ENCODE measurements around the gene IFI27.

The IFI27 gene

DNA sequence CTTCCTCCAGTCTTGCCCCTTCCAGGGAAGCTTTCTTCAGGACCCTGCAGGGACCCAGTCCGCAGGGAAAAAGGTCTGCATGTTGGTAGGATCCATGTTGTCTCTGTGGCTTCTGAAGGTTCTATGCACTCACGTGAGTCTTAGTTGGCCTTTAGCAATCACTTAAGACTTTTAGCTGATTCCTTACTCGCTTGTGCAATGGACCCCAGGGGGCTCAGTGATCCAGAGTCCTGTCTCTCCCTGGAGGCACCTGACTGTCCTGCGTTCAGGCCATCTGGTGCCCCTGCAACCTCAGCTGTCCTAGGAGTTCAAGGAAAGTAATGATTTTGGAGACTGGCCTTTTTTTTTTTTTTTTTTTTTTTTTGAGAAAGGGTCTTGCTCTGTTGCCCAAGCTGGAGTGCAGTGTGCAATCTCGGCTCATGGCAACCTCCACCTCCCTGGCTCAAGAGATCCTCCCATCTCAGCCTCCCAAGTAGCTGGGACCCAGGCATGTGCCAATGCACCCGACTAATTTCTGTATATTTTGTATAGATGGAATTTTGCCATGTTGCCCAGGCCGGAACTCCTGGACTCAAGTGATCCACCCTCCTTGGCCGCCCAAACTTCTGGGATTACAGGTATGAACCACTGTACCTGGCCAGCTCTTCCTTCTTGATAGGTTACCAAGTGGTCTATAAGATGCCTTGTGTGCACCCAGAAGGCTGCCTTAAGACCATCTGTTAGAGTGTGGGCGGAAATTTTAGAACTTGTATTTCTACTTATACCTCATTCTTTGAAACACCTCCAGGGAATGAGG lies 14.2 kb downstream of the IFI27 start:
- DNase-seq (ENCODE audit: extremely low read depth in 1 of 2, low read depth in 1 of 2), result no peak

GRCh38 chr14:94125659-94126418 lies 15.3 kb downstream of the IFI27 start:
- no peak for DNase-seq (ENCODE audit: extremely low read depth in 1 of 2, low read depth in 1 of 2)

GRCh38 chr14:94126419-94126677 lies 15.8 kb downstream of the IFI27 start:
- DNase-seq (ENCODE audit: extremely low read depth in 1 of 2, low read depth in 1 of 2), result no peak

GRCh38 chr14:94126800-94127199 lies 16.3 kb downstream of the IFI27 start:
- no peak for DNase-seq (ENCODE audit: extremely low read depth in 1 of 2, low read depth in 1 of 2)

DNA sequence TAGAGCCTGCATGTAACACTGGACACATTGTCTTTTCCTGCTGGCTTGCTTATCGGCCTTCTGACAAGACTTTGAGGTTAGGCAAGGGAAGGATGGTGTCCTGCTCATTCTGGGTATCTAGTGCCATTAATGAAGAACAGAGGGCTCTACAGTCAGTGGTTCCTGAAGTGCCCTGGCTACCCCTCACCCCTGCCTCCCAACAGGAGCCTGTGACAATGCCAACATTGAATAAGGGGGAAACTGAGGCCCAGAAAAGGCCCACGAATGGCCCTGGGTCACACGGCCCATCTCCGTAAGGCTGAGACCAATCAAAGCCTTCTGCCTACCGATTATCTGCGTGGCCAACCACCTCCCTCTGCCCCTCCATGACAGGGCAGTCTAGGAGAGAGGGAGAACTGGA lies 16.8 kb downstream of the IFI27 start:
- DNase-seq (ENCODE audit: extremely low read depth in 1 of 2, low read depth in 1 of 2), result no peak

DNA sequence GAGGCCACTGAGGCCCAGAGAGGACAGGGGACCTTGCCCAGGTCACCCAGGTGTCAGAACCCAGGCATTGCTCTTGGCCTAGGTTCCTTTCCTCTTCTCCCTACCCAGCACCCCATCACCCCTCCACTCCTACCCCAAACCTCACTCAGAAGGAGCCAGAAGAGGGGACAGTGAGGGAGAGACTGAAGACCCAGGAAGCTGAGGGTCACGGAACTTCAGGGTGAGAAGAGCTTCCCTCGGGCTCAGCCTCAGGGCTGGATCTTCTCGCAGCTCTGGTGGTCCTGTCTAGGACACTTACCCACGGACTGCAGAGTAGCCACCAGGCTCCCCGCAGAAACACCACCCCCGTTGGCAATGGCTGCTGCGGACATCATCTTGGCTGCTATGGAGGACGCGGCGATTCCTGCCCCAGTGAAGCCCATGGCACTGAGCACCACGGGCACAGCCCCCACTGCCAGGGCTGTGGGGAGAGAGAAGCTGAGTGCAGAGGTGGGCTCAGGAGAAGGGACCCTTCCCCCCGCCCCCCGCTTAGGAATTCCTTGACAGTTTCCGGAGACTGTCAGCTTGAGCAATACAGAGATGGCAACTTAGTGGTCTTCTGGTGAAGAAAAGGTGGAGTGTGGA lies 17.8 kb downstream of the IFI27 start:
- no peak for DNase-seq (ENCODE audit: extremely low read depth in 1 of 2, low read depth in 1 of 2)

- peak in 1 of 2 donors; percentile 47 for DNase-seq (ENCODE audit: extremely low read depth in 1 of 2, low read depth in 1 of 2)
Observed at GRCh38 chr14:94129111-94129757, 18.7 kb downstream of the IFI27 start, which contains the start of gene IFI27L2. IFI27L2 (minus strand) TSS chr14:94129604; CDS start chr14:94129564, 40 bp downstream.

GRCh38 chr14:94129758-94130414 lies 19.4 kb downstream of the IFI27 start:
- DNase-seq (ENCODE audit: extremely low read depth in 1 of 2, low read depth in 1 of 2), result no peak

DNA sequence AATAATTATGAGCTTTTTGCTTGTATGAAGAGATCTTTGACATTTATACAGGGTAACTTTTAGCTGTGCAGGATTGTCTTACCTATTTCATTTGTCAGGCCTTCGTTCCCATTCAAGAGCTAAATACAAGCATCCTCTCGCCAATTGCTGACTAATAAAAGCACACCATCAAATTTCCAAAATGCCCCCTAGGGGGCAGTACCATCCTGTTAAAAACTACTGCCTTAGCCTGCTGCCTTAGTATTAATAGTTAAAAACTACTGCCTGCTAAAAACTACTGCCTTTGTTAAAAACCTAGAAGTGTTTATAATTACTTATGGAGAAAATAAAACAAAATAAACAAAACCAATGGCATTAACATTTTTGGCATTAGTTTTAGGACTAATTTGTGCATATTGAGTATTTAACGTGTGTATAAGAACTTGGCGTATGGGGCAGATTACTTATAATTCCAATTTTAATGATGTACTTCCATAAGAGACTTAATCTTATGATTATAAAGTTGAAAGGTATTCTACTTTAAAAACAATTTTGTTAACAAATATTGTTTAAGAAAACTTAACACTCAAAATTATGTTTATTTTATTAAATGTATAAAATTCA lies 21.9 kb downstream of the IFI27 start:
- no peak for DNase-seq (ENCODE audit: extremely low read depth in 1 of 2, low read depth in 1 of 2)

DNA sequence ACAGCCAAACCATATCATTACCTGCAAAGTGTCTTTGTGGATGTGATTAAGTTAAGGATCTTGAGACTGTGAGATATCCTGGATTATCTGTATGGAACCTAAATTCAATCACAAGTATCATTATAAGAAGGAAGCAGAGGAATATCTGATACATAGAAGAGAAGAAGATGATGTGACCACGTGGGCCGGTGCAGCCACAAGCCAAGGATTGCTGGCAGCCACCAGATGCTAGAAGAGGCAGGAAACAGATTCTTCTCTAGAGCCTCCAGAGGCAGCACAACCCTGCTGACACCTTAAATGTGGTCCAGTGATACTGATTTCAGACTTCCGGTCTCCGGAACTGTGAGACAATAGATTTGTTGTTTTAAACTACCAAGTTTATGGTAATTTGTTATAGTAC lies 24.9 kb downstream of the IFI27 start:
- no peak for DNase-seq (ENCODE audit: extremely low read depth in 1 of 2, low read depth in 1 of 2)

DNA sequence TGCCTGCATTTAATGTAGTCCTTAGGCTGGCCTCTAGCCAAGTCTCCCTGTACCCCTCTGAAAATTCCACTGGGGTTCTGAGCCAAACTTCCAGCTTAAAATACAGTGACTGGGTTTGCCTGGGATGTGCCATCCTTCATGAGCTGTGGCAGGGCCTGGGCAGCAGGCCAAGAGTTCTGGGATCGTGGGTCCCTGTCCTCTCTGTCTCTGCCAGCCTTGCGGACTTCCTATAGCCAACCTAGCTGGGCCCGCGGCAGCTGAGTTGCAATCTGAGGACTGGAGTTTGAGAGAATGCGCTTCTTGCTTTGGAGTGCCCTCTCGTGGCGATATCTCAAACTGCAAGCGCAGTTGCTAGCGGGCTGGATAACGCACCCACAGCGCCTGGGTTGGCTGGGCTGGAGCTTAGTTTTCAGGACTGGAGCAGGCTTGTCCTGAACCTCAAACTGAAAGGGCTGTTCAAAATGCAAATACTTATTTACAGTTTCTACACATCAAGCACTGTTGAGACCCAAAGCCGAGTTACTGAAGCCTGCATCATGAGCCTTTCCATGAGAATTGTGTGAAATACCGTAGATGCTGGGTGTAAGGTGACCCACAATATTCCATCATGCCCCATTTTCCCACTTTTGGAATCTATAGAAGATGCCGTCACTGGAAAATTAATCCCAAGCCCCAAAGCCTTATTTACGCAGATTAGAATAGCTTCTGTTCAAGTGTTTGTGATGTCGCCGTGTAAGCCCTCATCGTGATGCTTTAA lies 26.2 kb downstream of the IFI27 start:
- peak; percentile 58 to 74 for DNase-seq (ENCODE audit: extremely low read depth in 1 of 2, low read depth in 1 of 2)

DNA sequence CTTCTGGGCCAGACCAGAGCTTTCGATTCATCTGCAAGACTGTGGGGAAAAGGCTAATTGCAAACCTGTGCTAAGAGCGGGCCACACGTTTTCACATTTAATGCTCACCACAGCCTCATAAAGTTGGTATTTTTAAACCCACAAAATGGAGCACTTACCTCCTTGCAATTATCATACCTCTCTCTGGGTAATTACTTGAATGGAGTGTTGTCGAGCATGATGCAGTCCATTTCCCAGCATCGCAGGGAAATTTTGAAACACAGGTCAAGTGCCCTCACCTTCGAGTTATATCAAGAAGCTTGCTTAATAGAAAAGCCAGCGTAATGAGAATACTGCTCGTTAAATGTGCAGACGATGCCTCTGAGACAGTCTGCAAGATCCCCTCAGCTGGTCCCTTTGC lies 27.7 kb downstream of the IFI27 start:
- DNase-seq (ENCODE audit: extremely low read depth in 1 of 2, low read depth in 1 of 2), result no peak

GRCh38 chr14:94139006-94139405 lies 28.5 kb downstream of the IFI27 start:
- no peak for DNase-seq (ENCODE audit: extremely low read depth in 1 of 2, low read depth in 1 of 2)

DNA sequence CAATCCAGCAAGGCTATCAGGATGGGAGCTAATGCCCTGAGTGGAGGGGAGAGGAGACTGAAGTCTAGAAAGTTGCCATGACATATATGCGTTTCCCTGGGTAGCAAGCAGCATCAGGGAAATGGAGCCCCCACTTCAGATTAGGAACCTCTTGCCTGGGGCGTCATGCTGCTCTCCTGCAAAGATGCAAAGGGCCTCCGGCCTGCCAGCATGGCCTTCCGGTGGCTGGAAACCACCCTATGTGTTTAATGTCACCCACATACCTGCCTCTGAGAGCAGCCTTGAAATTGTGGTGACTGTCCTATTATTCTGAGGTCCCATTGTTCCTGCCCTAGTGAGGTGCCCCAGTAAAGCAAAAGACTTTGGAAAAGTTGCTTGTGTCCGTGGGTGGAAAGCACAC lies 28.9 kb downstream of the IFI27 start:
- DNase-seq (ENCODE audit: extremely low read depth in 1 of 2, low read depth in 1 of 2), result no peak

GRCh38 chr14:94142247-94142646 lies 31.7 kb downstream of the IFI27 start:
- no peak for DNase-seq (ENCODE audit: extremely low read depth in 1 of 2, low read depth in 1 of 2)

GRCh38 chr14:94142836-94143235 lies 32.3 kb downstream of the IFI27 start:
- no peak for DNase-seq (ENCODE audit: extremely low read depth in 1 of 2, low read depth in 1 of 2)

DNA sequence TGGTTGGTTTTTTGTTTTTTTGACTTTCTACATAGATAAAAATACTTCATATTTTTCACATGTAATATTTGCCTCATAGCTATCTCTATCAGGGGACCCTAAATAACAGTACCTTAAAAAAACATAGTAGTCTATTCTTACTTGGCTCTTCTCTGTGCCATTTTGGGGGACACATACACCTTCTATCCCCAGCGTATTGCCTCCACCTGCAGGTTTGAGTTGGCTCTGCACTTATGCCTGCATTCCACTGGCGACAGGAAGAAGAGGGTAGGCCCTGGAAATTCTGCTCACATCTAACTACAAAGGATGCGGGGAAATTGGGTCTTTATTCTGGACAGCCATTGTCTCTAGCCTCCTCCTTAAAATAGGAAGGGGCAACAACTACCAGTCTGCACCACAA lies 32.7 kb downstream of the IFI27 start:
- no peak for DNase-seq (ENCODE audit: extremely low read depth in 1 of 2, low read depth in 1 of 2)

DNA sequence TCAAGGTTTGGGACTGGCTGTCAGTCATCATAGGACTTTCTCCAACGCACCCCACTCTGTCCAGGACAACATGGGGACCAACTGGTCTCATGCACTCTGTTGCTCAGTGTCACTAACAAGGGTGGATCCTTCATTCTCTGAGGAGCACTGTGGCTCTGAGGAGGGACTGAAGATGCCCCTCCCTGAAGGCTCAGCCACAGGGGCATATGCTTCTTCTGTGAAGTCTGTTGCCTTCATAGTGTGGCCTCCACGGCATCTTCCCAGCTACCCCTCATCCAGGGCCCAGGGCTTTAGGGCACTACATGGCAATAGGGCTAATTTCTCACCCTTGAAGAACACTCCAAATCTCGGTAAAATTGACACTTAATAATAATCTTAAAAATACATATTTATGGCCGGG lies 33.2 kb downstream of the IFI27 start:
- no peak for DNase-seq (ENCODE audit: extremely low read depth in 1 of 2, low read depth in 1 of 2)

- no peak for DNase-seq (ENCODE audit: extremely low read depth in 1 of 2, low read depth in 1 of 2)
Observed at GRCh38 chr14:94144765-94145164, 34.2 kb downstream of the IFI27 start.
